Ishikawa (cell line): ENCODE measurements around the gene BCL7A.

ENCODE experiments used
- CREB1 ChIP-seq: IDR thresholded peaks from 2 replicates; pipeline ENCODE4 v1.6.1; 2012; ENCODE audit warnings: low read depth
- EP300 ChIP-seq: IDR thresholded peaks from 2 replicates; pipeline ENCODE4 v1.6.1; 2012; ENCODE audit warnings: borderline replicate concordance
- FOXM1 ChIP-seq: IDR thresholded peaks from 2 replicates; pipeline ENCODE4 v1.6.1; 2012; ENCODE audit warnings: low read depth, borderline replicate concordance
- RAD21 ChIP-seq: IDR thresholded peaks from 2 replicates; pipeline ENCODE4 v1.6.1; 2012; ENCODE audit warnings: low read depth
- TAF1 ChIP-seq: IDR thresholded peaks from 2 replicates; pipeline ENCODE4 v1.6.1; 2012; ENCODE audit warnings: low read depth, mild to moderate bottlenecking
- TCF12 ChIP-seq: IDR thresholded peaks from 2 replicates; pipeline ENCODE4 v1.6.1; 2012; ENCODE audit warnings: low read depth
- TEAD4 ChIP-seq: IDR thresholded peaks from 2 replicates; pipeline ENCODE4 v1.6.1; 2012
- ZBTB7A ChIP-seq: IDR thresholded peaks from 2 replicates; pipeline ENCODE4 v1.6.1; 2012; ENCODE audit warnings: low read depth

Gene BCL7A

GRCh38 chr12:122107261-122107660 lies 85.6 kb downstream of the BCL7A start:
- TF ChIP-seq TEAD4 = no peak
- no peak for TF ChIP-seq TAF1
- TF ChIP-seq CREB1 = no peak
- no peak for TF ChIP-seq FOXM1
- TF ChIP-seq ZBTB7A = no peak
- no peak for TF ChIP-seq EP300
- TF ChIP-seq RAD21 = no peak

- TF ChIP-seq TEAD4 (no peak), TCF12 (no peak)
These were observed 89.5 kb downstream of the BCL7A start for GRCh38 chr12:122111089-122111641.
